ENCODE measurements around the gene THSD4.

THSD4 gene

GRCh38 chr15:71790081-71790480 is 674.8 kb downstream of the THSD4 start:
- H3F3A ChIP-seq (ENCODE audit: insufficient read depth, low read length): no peaks in the 10 kb centered on the region
- H3K9ac ChIP-seq (ENCODE audit: low read length): no peak overlapping the region
- H2AFZ ChIP-seq (ENCODE audit: low read length): no peak overlapping the region
- no peak overlapping the region for H3K27ac ChIP-seq (ENCODE audit: low read depth, low read length, poor library complexity, severe bottlenecking)
- no peaks in the 10 kb centered on the region for H3K36me3 ChIP-seq (ENCODE audit: insufficient read depth, low read length)
- TF ChIP-seq CTCF (IDR thresholded peaks at IDR 0.05; ENCODE audit: low read length): no peak
- TF ChIP-seq EZH2 (IDR thresholded peaks at IDR 0.05; ENCODE audit: borderline replicate concordance, low read length): no peak
- H3K4me2 ChIP-seq (ENCODE audit: low read length): no peak overlapping the region
- no peaks in the 10 kb centered on the region for H4K20me1 ChIP-seq (ENCODE audit: insufficient read depth, low read length)
- no peaks in the 10 kb centered on the region for H3K9me2 ChIP-seq (ENCODE audit: low read depth, low read length)
- H3K4me3 ChIP-seq (ENCODE audit: low read depth, low read length, poor library complexity, severe bottlenecking): no peak overlapping the region
- no peaks in the 10 kb centered on the region for H3K79me2 ChIP-seq (ENCODE audit: insufficient read depth, low read length)
- no peaks in the 10 kb centered on the region for H3K27me3 ChIP-seq (ENCODE audit: insufficient read depth, low read length)
- H3K9me3 ChIP-seq (ENCODE audit: low read length): no peaks in the 10 kb centered on the region
- H3K4me1 ChIP-seq (ENCODE audit: insufficient read depth, low read length, severe bottlenecking): no peaks in the 10 kb centered on the region

GRCh38 chr15:71791975-71792374 is 676.7 kb downstream of the THSD4 start:
- no peaks in the 10 kb centered on the region for H3K36me3 ChIP-seq (ENCODE audit: insufficient read depth, low read length)
- no peak overlapping the region for H3K9ac ChIP-seq (ENCODE audit: low read length)
- no peak overlapping the region for H3K4me3 ChIP-seq (ENCODE audit: low read depth, low read length, poor library complexity, severe bottlenecking)
- H3K27me3 ChIP-seq (ENCODE audit: insufficient read depth, low read length): no peaks in the 10 kb centered on the region
- no peaks in the 10 kb centered on the region for H3K79me2 ChIP-seq (ENCODE audit: insufficient read depth, low read length)
- no peaks in the 10 kb centered on the region for H3F3A ChIP-seq (ENCODE audit: insufficient read depth, low read length)
- H4K20me1 ChIP-seq (ENCODE audit: insufficient read depth, low read length): no peaks in the 10 kb centered on the region
- H3K27ac ChIP-seq (ENCODE audit: low read depth, low read length, poor library complexity, severe bottlenecking): no peak overlapping the region
- TF ChIP-seq EZH2 (IDR thresholded peaks at IDR 0.05; ENCODE audit: borderline replicate concordance, low read length) (no peak), CTCF (IDR thresholded peaks at IDR 0.05; ENCODE audit: low read length) (no peak)
- H3K4me2 ChIP-seq (ENCODE audit: low read length): no peak overlapping the region
- H3K9me2 ChIP-seq (ENCODE audit: low read depth, low read length): no peaks in the 10 kb centered on the region
- no peak overlapping the region for H2AFZ ChIP-seq (ENCODE audit: low read length)
- no peaks in the 10 kb centered on the region for H3K4me1 ChIP-seq (ENCODE audit: insufficient read depth, low read length, severe bottlenecking)
- no peaks in the 10 kb centered on the region for H3K9me3 ChIP-seq (ENCODE audit: low read length)

- H3K27me3 ChIP-seq (ENCODE audit: insufficient read depth, low read length): no peaks in the 10 kb centered on the region
- H4K20me1 ChIP-seq (ENCODE audit: insufficient read depth, low read length): no peaks in the 10 kb centered on the region
- no peaks in the 10 kb centered on the region for H3K4me1 ChIP-seq (ENCODE audit: insufficient read depth, low read length, severe bottlenecking)
- TF ChIP-seq CTCF (IDR thresholded peaks at IDR 0.05; ENCODE audit: low read length): no peak
- TF ChIP-seq EZH2 (IDR thresholded peaks at IDR 0.05; ENCODE audit: borderline replicate concordance, low read length): no peak
- H3K4me2 ChIP-seq (ENCODE audit: low read length): no peak overlapping the region
- no peak overlapping the region for H3K4me3 ChIP-seq (ENCODE audit: low read depth, low read length, poor library complexity, severe bottlenecking)
- no peaks in the 10 kb centered on the region for H3F3A ChIP-seq (ENCODE audit: insufficient read depth, low read length)
- H3K9me3 ChIP-seq (ENCODE audit: low read length): no peaks in the 10 kb centered on the region
- no peaks in the 10 kb centered on the region for H3K79me2 ChIP-seq (ENCODE audit: insufficient read depth, low read length)
- no peaks in the 10 kb centered on the region for H3K36me3 ChIP-seq (ENCODE audit: insufficient read depth, low read length)
- H3K27ac ChIP-seq (ENCODE audit: low read depth, low read length, poor library complexity, severe bottlenecking): no peak overlapping the region
- no peak overlapping the region for H2AFZ ChIP-seq (ENCODE audit: low read length)
- no peak overlapping the region for H3K9ac ChIP-seq (ENCODE audit: low read length)
- no peaks in the 10 kb centered on the region for H3K9me2 ChIP-seq (ENCODE audit: low read depth, low read length)
Measured at GRCh38 chr15:71792521-71792920, 677.2 kb downstream of the THSD4 start.
